Measurements from ENCODE around the gene MPI.

The MPI gene

DNA sequence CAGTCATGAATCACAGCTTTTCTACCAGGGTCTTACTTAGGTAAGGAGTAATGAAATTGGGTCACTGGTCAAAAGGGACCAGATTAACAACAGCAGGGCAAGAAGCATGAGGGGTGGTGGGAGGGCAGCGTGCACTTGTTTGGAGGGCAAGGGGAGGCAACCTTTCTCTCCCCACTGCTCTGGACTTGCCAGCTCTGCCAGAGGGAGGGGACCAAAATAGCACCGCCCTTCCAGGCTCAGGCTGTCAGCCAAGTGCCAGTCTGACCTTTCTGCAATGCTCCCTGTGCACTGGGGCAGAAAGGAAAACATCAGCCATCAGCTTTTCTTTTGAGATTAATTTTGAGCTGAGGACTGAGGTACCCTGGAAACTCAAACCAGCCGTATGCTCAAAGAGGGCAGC, 42.4 kb upstream of the MPI start:
- H3K4me3 ChIP-seq (ENCODE audit: low read depth, low read length) = no peak overlapping the region
- no peak for TF ChIP-seq POLR2A (IDR thresholded peaks at IDR 0.05; ENCODE audit: extremely low read depth, insufficient read length)
- TF ChIP-seq, protein P1, sequence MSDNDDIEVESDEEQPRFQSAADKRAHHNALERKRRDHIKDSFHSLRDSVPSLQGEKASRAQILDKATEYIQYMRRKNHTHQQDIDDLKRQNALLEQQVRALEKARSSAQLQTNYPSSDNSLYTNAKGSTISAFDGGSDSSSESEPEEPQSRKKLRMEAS (IDR thresholded peaks at IDR 0.05; ENCODE audit: low read depth, low read length) = no peak
- TF ChIP-seq MYC (IDR thresholded peaks at IDR 0.05; ENCODE audit: low read depth, low read length) = no peak
- TF ChIP-seq, protein P2, sequence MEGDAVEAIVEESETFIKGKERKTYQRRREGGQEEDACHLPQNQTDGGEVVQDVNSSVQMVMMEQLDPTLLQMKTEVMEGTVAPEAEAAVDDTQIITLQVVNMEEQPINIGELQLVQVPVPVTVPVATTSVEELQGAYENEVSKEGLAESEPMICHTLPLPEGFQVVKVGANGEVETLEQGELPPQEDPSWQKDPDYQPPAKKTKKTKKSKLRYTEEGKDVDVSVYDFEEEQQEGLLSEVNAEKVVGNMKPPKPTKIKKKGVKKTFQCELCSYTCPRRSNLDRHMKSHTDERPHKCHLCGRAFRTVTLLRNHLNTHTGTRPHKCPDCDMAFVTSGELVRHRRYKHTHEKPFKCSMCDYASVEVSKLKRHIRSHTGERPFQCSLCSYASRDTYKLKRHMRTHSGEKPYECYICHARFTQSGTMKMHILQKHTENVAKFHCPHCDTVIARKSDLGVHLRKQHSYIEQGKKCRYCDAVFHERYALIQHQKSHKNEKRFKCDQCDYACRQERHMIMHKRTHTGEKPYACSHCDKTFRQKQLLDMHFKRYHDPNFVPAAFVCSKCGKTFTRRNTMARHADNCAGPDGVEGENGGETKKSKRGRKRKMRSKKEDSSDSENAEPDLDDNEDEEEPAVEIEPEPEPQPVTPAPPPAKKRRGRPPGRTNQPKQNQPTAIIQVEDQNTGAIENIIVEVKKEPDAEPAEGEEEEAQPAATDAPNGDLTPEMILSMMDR (IDR thresholded peaks at IDR 0.05; ENCODE audit: low read depth, low read length) = no peak
- DNase-seq (ENCODE audit: low read depth) = no peak

DNA sequence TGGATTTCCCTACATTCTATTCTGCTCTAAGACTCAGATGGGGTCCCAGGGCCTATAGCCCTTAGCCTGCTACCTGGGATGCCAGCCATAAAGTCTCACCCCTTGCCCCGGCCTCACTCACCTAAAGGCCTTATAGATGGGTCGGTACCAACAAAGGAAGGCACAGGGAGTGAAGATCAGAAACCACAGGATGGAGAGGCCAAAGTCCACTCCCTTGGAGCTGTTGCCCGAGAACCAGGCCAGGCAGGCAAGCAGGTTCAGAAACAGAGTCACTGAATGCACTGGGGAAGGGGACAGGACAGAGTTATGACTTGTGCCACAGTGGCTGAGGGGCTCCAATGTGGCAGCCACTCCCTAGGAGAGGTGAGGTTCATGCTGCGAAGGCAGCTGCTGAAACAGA, 39.4 kb upstream of the MPI start:
- H3K4me3 ChIP-seq (ENCODE audit: low read depth, low read length) = no peak overlapping the region
- no peak for DNase-seq (ENCODE audit: low read depth)
- no peak for TF ChIP-seq POLR2A (IDR thresholded peaks at IDR 0.05; ENCODE audit: extremely low read depth, insufficient read length)
- TF ChIP-seq, protein P1 (IDR thresholded peaks at IDR 0.05; ENCODE audit: low read depth, low read length) = no peak
- TF ChIP-seq, protein P2 (IDR thresholded peaks at IDR 0.05; ENCODE audit: low read depth, low read length) = no peak
- no peak for TF ChIP-seq MYC (IDR thresholded peaks at IDR 0.05; ENCODE audit: low read depth, low read length)

DNA sequence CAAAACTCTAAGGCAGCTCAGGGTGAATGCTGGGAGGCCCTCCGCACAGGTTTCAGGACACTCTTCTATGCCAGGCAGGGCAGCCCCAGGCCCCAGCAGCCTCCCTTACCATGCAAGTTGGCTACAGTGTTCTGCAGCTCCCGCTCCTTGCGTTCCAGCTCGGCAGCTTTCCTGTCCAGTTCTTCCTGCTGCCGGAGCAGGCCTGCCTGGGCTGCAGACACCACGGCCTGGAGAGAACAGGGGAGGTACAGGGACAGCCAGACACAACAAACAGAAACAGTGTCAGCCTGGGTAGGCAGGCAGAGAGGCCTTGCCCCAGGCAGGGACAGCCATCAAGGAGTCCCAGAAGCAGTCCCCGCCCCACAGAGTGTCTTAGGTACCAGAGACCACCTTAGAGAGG, 37.9 kb upstream of the MPI start:
- no peak for DNase-seq (ENCODE audit: low read depth)
- TF ChIP-seq MYC (IDR thresholded peaks at IDR 0.05; ENCODE audit: low read depth, low read length) (no peak), POLR2A (IDR thresholded peaks at IDR 0.05; ENCODE audit: extremely low read depth, insufficient read length) (no peak)
- TF ChIP-seq, protein P2 (IDR thresholded peaks at IDR 0.05; ENCODE audit: low read depth, low read length) = no peak
- TF ChIP-seq, protein P1 (IDR thresholded peaks at IDR 0.05; ENCODE audit: low read depth, low read length) = no peak
- H3K4me3 ChIP-seq (ENCODE audit: low read depth, low read length) = no peak overlapping the region

DNA sequence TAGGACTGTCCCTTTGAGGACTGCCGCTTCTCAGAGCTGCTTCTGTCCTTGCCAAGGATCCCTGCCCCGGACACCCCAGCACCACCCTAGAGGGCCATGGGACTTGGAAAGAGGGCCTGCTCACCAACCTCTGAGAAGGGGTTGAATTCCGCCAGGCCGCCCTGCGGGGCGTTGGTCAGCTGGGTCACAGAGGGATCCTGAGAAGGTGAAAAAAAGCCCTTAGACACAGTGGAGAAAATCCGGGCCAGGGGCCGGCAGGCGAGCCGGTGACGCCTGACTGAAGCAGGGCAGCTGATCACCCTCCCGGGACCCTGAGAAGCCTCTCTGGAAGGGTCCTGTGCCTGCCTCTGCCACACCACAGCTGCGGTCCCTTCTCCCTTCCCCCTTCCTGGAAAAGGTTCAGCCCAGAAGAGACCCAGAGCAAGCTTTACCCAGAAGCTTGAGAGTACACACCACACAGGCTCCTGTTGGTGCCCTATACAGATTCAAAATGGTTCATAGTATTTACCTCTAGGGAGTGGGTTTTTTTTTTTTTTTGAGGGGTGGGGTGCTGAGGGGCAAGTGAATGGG, 35.3 kb upstream of the MPI start:
- H3K4me3 ChIP-seq (ENCODE audit: low read depth, low read length) = no peak overlapping the region
- TF ChIP-seq POLR2A (IDR thresholded peaks at IDR 0.05; ENCODE audit: extremely low read depth, insufficient read length) (no peak), MYC (IDR thresholded peaks at IDR 0.05; ENCODE audit: low read depth, low read length) (no peak)
- TF ChIP-seq, protein P2 (IDR thresholded peaks at IDR 0.05; ENCODE audit: low read depth, low read length) = no peak
- TF ChIP-seq, protein P1 (IDR thresholded peaks at IDR 0.05; ENCODE audit: low read depth, low read length) = no peak
- no peak for DNase-seq (ENCODE audit: low read depth)

DNA sequence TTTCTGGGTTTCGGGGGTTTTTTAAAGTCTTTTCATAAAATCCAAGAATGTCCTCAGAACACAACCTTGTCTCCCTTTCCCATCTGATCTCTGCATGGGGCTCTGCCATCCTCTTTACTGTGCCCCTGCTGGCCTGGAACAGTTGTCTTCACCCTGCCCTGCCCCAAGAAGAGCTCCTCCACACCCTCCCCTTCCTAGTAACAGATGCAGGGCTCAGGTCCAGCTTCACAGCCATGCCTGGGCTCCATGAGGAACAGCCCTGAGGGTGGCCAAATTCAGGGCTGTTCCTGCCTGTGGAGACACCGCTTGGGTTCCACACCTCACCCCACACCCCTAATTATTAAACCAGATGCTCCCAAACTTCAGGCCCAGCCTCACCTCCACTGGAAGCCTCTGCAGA, 34.0 kb upstream of the MPI start:
- DNase-seq (ENCODE audit: low read depth) = no peak
- H3K4me3 ChIP-seq (ENCODE audit: low read depth, low read length) = no peak overlapping the region
- TF ChIP-seq POLR2A (IDR thresholded peaks at IDR 0.05; ENCODE audit: extremely low read depth, insufficient read length) = no peak

DNA sequence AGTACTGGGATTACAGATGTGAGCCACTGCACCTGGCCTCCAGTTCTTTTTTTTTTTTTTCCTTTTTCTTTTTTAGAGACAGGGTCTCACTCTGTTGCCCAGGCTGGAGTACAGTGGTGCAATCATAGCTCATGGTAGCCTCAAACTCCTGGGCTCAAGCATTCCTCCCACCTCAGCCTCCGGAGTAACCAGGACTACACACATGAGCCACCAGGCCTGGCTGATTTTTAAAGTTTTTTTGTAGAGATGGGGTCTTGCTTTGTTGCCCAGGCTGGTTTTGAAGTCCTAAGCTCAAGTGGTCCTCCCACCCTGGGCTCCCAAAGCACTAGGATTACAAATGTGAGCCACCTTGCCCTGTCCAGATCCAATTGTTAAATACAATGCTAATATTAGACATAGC, 33.3 kb upstream of the MPI start:
- DNase-seq (ENCODE audit: low read depth) = no peak
- TF ChIP-seq, protein P2 (IDR thresholded peaks at IDR 0.05; ENCODE audit: low read depth, low read length) = no peak
- TF ChIP-seq MYC (IDR thresholded peaks at IDR 0.05; ENCODE audit: low read depth, low read length) (no peak), POLR2A (IDR thresholded peaks at IDR 0.05; ENCODE audit: extremely low read depth, insufficient read length) (no peak)
- TF ChIP-seq, protein P1 (IDR thresholded peaks at IDR 0.05; ENCODE audit: low read depth, low read length) = no peak
- no peak overlapping the region for H3K4me3 ChIP-seq (ENCODE audit: low read depth, low read length)

Measured in NB4 (cell line).